Left hindlimb (tissue), 1 donor: ENCODE results near the gene SH2D1A.
"Not testable (repeated sequence)": the region's sequence is repeated elsewhere in the genome, so short reads cannot be mapped to it uniquely, and the experiment has no call there.

ENCODE experiments used
- DNase-seq: peaks from one replicate; pipeline ENCODE4 v3.0.0-alpha.2; 2018

SH2D1A gene

GRCh38 chrX:124358800-124359383 is 12.5 kb downstream of the SH2D1A start:
- no peak for DNase-seq

DNA sequence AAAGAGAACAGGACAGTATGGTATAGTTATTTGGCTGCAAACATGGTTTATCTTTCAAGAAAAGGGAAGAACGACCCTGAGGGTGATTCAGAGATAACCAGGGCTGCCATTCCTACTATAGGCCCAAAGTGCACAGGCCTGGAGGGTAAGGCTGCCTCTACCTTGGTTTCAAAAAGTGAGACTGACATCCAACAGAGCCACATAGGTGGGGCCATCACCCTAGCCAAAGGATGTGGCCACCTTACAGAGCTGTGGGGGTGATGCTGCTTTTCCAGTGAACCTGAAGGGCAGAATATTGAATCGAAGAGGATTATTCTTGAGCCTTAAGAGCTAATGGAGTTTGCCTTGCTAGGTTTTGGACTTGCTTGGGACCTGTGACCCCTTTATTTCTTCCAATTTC is 15.7 kb downstream of the SH2D1A start:
- DNase-seq: no peak

- DNase-seq: no peak
These were observed 16.4 kb downstream of the SH2D1A start for GRCh38 chrX:124362761-124363160.

DNA sequence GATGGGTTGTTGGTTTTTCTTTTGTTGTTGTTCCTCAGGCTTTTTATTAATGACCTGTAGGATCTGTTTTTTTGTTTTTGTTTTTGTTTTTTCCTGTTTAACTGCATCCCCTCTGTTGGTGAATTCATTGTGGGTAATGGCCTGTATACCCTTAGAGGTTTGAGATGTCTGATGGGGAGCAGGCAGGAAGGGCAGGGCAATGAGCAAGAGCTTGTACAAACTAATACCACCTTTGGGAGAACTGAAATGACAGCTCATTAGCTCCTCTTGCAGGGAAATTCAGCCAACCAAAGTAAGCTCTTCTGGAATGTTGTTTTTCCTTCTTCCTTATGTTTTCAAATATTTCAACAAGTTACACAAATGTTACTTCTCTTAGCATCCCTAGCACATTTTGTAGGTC is 23.4 kb downstream of the SH2D1A start:
- no peak for DNase-seq

- DNase-seq: no peak
These were observed 27.0 kb downstream of the SH2D1A start for GRCh38 chrX:124373348-124373747.

DNA sequence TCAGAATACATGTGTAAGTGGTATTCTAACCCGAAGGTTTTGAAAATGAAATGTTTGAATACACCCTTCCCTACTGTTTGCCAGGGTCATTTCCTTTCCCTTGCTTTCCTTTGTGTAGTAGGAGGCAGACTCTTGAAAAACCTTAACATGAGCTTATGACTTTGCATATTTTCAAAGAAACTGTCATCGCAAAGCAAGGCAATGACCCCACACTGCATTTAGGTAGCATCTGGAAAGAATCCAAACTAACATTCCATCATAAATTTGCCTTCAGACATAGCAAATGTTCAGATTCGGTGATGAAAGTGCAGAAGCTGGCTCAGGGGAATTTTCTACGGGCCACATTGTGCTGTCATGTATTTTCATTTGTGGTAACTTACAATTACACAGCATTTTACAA is 32.3 kb downstream of the SH2D1A start:
- DNase-seq: no peak

DNA sequence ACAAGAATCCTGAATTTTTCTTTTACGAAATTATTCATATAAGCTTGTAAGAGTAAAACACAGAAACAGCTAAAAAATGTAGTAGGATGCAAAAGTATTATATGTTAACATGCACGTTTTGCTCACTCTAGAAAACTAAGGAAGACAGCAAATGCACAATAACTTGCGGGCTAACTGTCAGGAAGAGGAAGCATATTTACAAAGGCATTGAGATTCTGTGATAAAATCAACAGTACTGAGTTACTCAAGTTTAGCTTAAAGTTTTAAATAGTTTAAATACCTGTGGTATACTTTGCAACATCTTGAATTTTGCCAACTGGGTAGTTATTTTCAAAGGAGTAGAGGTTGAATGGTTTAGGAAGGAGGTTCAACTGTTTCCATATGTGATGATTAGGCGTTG is 37.0 kb downstream of the SH2D1A start:
- no peak for DNase-seq

DNA sequence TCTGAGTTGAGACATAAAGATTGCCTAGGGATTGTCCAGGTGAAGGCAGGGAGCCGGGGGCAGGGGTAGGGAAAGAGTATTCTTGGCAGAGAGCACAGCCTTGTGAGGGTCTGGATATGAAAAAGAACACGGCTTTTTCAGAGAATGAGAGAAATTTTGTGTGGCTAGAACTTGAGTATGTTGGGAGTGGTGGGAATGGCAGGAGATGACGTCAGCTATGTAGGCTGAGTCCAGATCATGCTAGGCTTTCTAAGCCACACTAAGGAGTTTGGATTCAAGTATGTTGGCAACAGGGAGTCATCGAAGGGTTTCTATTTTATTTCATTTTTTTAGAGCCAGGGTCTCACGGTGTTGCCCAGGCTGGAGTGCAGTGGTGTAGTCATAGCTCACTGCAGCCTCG is 40.0 kb downstream of the SH2D1A start:
- no peak for DNase-seq

- DNase-seq: peak; percentile 39
These were observed 42.2 kb downstream of the SH2D1A start for GRCh38 chrX:124388562-124388961.

DNA sequence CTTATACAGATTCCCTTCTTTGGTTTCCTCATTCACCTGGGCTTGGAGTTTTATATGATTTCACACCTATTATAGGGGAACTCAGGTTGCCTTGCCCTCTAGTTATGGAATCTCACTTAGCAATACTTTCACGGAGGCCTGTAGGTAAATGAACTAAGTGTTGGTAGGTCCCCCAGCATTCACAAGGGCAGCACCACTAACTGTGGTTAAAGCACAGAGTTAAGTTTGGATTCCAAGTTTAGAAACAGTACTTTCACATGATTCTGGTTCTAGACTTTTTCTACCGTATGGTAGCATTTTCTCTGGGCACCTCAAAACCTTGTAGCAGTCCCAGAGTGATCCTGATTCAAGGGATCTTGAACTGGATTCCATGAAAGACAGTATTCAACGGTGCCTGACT is 46.4 kb downstream of the SH2D1A start:
- no peak for DNase-seq

GRCh38 chrX:124393238-124393637 is 46.9 kb downstream of the SH2D1A start:
- no peak for DNase-seq

GRCh38 chrX:124393659-124394058 is 47.3 kb downstream of the SH2D1A start:
- no peak for DNase-seq

- DNase-seq: no peak
These were observed 49.0 kb downstream of the SH2D1A start for GRCh38 chrX:124395145-124395880.

GRCh38 chrX:124401696-124402095 is 55.3 kb downstream of the SH2D1A start:
- DNase-seq: no peak

- DNase-seq: no peak
These were observed 59.5 kb downstream of the SH2D1A start for GRCh38 chrX:124405868-124406267.

DNA sequence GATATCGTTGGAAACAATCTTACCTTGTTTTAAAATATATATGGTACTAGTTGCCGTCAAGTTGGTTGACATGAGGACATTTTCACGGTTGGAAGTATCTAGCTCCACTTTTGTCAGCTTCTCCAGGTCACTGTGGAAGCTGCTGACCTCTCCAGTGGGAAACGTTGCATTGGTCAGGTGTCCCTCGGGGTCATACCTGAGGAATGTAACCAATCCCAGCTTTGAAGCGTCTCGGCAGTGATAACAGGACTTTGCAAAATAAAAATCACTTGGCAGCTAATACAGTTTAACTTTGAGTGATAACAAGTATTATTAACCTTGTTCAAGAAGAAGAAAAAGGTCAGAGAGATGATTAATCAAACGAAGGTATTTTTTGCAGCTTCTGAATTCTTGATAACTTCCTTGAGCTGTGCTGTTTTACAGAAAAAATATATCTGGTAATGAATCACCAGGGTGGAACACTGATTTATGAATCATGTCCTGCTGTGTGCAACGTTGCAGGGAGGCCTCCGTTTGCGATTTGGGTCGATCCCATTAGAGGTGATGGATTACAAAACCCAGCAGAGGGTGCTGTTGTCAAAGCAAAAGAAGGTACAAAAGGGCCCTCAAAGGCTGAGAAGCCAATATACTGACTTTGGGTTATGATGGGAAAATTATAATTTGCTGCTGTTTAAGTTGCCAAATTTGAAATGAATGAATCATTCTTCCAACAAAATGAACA is 60.1 kb downstream of the SH2D1A start:
- peak; percentile 57 for DNase-seq

GRCh38 chrX:124407226-124407625 is 60.9 kb downstream of the SH2D1A start:
- DNase-seq: no peak

- not testable (repeated sequence) for DNase-seq
These were observed 62.0 kb downstream of the SH2D1A start for GRCh38 chrX:124408380-124408779.

DNA sequence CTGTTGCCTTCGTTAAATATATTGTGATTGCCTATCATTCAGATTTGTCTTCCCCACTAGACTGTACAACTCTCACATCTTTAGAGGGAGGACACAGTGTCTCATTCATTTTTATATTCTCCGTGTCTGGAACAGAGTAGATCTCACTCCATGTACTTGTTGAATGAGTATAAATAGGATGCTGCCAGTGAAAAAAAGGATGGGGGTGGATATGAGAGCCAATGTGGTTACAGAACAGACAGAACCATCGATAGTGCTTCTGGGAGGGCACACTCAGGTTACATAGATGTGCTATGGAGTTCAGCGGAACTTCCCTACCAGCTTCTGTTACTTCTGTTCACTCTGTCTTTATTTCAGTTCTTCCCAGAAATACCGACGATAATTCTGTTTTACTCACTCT is 66.9 kb downstream of the SH2D1A start:
- no peak for DNase-seq

GRCh38 chrX:124414281-124414680 is 67.9 kb downstream of the SH2D1A start:
- peak; percentile 17 for DNase-seq

DNA sequence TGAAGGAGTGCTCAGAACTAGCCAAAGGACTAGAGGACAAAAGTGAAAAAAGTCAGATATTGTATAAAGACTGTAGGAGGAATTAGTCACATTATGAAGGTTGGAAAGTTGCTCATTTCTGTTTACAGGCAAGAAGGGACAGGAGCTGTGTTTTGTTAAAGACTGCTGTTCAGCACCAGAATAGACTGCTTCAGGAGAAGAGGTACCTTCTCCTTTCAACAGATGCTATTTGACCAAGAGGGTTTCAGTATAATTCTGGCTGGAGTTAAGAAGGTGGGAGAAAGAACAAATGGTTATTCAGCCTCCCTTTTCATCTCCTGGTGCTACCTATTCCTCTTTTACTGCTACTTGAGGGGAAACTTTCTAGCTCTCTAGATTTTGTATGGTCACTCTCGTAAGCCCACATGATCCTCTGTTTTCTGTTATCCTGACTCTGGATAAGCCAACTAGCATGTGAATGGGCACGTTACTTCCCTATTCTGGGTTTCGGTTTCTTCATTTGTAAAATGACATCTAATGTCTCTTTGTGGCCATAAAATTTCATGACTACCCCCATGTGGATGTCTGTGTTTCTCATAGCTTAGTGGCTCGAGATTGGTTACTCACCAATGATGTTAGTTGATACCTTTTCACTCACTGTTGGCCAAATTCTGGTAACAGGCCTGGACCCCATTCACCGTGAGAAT is 68.9 kb downstream of the SH2D1A start:
- DNase-seq: no peak

DNA sequence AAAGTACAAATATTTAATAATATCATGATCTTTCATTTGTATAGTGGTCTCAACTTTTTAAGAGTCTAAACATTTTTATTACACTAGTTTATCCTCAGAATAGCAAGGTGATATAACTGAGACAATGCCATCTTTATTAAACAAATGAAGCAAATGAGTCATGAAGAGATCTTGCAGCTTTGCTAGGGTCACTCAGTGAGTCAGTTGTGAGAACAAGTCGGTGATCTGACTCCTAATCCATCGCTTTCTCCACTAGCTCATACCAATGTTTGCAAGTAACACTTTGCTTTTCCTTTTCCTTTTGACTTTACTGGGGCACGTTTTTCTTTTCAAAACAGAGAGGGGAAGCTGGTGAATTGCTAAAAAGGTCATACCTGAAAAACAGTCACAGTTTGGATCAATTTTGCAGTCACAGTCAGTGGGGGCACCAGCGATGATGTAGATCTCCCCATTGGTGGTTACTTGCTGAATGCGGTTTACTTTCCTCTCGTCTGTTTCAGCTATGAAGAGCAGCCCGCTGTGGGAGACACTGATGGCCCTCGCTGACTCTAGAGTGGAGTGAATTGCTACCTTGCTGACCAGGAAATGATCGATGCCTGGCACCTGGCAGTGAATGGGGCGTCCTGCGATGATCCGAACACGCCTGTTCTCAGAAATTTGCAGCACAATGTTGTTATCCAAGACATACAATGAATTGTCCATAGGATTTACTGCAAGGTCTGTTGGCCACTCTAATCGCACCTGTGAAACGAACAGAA is 75.7 kb downstream of the SH2D1A start:
- no peak for DNase-seq
